Suppressor macrophage (primary cell): ENCODE data around the gene ARSD.
"Not testable (repeated sequence)": the region's sequence is repeated elsewhere in the genome, so short reads cannot be mapped to it uniquely, and the experiment has no call there.

Experiments
- DNase-seq, 4 experiments: peaks; one replicate each; pipeline ENCODE4 v3.0.0-alpha.2; 2020 to 2022

Gene ARSD

GRCh38 chrX:2890536-2891460 lies 38.3 kb downstream of the ARSD start:
- DNase-seq, result not testable (repeated sequence)

GRCh38 chrX:2889706-2890490 lies 39.2 kb downstream of the ARSD start:
- not testable (repeated sequence) for DNase-seq

- peak in 1 of 4 experiments; percentile 4 for DNase-seq
Measured at GRCh38 chrX:2889045-2889605, 40.0 kb downstream of the ARSD start.

- DNase-seq, result peak in 3 of 4 experiments; percentile 11 to 41 (median 28)
Measured at GRCh38 chrX:2888309-2888708, 40.8 kb downstream of the ARSD start.

GRCh38 chrX:2883770-2884169 lies 45.4 kb downstream of the ARSD start:
- DNase-seq, result no peak

- no peak for DNase-seq
Measured at GRCh38 chrX:2879670-2880069, 49.5 kb downstream of the ARSD start.

GRCh38 chrX:2878563-2878962 lies 50.6 kb downstream of the ARSD start:
- DNase-seq, result no peak

GRCh38 chrX:2875798-2876399 lies 53.2 kb downstream of the ARSD start:
- peak in 3 of 4 experiments; percentile 3 to 53 (median 37) for DNase-seq

GRCh38 chrX:2875136-2875481 lies 54.0 kb downstream of the ARSD start:
- DNase-seq, result no peak

GRCh38 chrX:2874222-2875135 lies 54.7 kb downstream of the ARSD start:
- DNase-seq, result no peak

GRCh38 chrX:2872671-2873277 lies 56.4 kb downstream of the ARSD start:
- DNase-seq, result no peak

- no peak for DNase-seq
Measured at GRCh38 chrX:2871831-2872230, 57.3 kb downstream of the ARSD start.

GRCh38 chrX:2870650-2871049 lies 58.5 kb downstream of the ARSD start:
- DNase-seq, result no peak

GRCh38 chrX:2867206-2867605 lies 61.9 kb downstream of the ARSD start:
- DNase-seq, result no peak

- no peak for DNase-seq
Measured at GRCh38 chrX:2863646-2864045, 65.5 kb downstream of the ARSD start.

GRCh38 chrX:2862404-2862803 lies 66.7 kb downstream of the ARSD start:
- DNase-seq, result no peak

GRCh38 chrX:2859197-2859797 lies 69.8 kb downstream of the ARSD start:
- no peak for DNase-seq

- DNase-seq, result no peak
Measured at GRCh38 chrX:2857566-2857965, 71.6 kb downstream of the ARSD start.

- no peak for DNase-seq
Measured at GRCh38 chrX:2855761-2856160, 73.4 kb downstream of the ARSD start.

GRCh38 chrX:2854918-2855317 lies 74.2 kb downstream of the ARSD start:
- DNase-seq, result no peak
